Measurements from ENCODE around the gene ACTL7B.

DNA sequence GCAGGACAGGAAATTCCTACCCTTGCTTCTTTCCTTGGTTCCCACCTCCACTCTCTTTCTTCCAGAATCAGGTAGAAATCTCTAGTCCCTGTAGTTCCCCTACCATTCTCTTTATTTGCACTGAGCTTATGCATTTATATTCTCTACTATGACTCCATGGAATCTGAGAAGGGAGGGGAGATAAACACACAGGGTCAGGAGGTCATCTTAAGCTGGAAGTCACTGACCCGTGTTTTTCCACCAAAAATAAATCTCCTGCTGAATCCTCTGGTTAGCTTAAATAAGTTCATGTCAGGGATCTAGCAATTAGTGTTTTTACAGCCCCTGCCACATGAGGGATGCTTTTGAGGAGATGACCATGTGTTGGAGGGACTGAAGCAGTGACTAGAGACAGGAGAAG lies 3.7 kb downstream of the ACTL7B start:
- no peak for TF ChIP-seq EZH2 (IDR thresholded peaks at IDR 0.05; ENCODE audit: insufficient read depth, poor library complexity, severe bottlenecking)
- no peak for TF ChIP-seq EZH2phosphoT487 (IDR thresholded peaks at IDR 0.05; ENCODE audit: insufficient read depth, low read depth)

Data from GM23248 (cell line).